Left lung (tissue), 10 donors: ENCODE data around the gene DPYSL3. TPM values are rescaled to one million over a fixed set of nuclear protein-coding genes. Genes with fewer than 3 reads are reported as not detected.

Experiments
- ATAC-seq: fragments of 200-7000 bp; cut with Tn5 transposase; one replicate; pipeline ENCODE4 v1.9.1; 2020; ENCODE audit warnings: moderate library complexity
- DNase-seq, 4 donors: peaks; one replicate each; pipeline ENCODE4 v3.0.0-alpha.2; 2013 to 2020
- H3K27ac ChIP-seq, 2 donors: fragments of 200-600 bp; sonication (generic) in 1 of 2; one replicate each; pipeline versions ENCODE4 v1.5.0 to v1.8.0; 2020 to 2021
- H3K27me3 ChIP-seq, 2 donors: fragments of 200-600 bp; sonication (generic) in 1 of 2; one replicate each; pipeline versions ENCODE4 v1.5.0 to v1.8.0; 2020 to 2021
- H3K36me3 ChIP-seq, 2 donors: fragments of 200-600 bp; sonication (generic) in 1 of 2; one replicate each; pipeline versions ENCODE4 v1.5.0 to v1.8.0; 2020 to 2021
- H3K4me1 ChIP-seq, 2 donors: fragments of 200-600 bp; one replicate each; pipeline ENCODE4 v1.8.0; 2021
- H3K4me3 ChIP-seq, 2 donors: fragments of 200-600 bp; sonication (generic) in 1 of 2; one replicate each; pipeline versions ENCODE4 v1.5.0 to v1.8.0; 2020 to 2021; ENCODE audit warnings: mild to moderate bottlenecking in 1 of 2
- H3K9me3 ChIP-seq, 2 donors: fragments of 200-600 bp; sonication (generic) in 1 of 2; one replicate each; pipeline versions ENCODE4 v1.5.0 to v1.8.0; 2020 to 2021
- intact Hi-C, 2 donors: fragments of 100-400 bp; cut with DNase I; formaldehyde crosslinking; loops; one replicate each; pipeline versions ENCODE4 v1.11.2 to v1.14.2; 2022
- polyA plus RNA-seq, 6 donors: library from polyadenylated mRNA; unstranded; fragments of 120-200 nt; gene quantifications; one replicate each; pipeline ENCODE4 v1.2.1, GENCODE V29; 2013; ENCODE audit not compliant: insufficient read length in 6 of 6
- total RNA-seq, 2 donors: library from RNA; stranded (reverse); fragmentation: NEBNext Ultra II Directional; extraction: Animal tissue kit (Norgen Biotek cat#: 25700); gene quantifications; one replicate each; pipeline ENCODE4 v1.2.1, GENCODE V29; 2021
- TF ChIP-seq, protein P1 (sequence below), 2 donors: fragments of 200-600 bp; sonication (generic) in 1 of 2; IDR thresholded peaks; one replicate each; pipeline versions ENCODE4 v1.5.0 to v1.8.0; 2021; ENCODE audit warnings: antibody characterized with exemption in 2 of 2
- donor health status: DM: no; HTN: yes; CAD: no.
- donor health status: DM: no; HTN: no; CAD: no.

Gene DPYSL3
- total and polyA plus RNA-seq, 8 donors: 64.3 to 94.3 (median 79.0) TPM

DNA sequence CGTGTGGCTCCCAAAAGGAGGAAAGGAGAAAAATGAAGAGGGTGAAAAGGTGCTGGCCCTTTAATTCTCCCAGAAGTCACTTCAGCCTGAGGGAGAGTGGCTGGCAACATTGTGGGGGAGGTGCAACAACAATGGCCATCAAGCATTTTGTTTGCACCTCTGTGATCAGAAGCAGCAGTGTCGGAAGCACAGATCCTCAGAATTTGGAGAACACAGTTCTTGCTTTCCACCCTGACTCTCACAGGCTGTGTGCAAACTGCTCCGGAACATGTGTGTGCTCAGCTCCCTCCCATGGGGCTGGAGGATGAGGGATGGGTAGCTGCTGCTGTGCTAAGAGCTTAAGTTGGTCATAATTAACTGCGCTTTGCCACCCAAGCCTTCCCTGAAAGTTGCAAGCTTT is 127.1 kb downstream of the DPYSL3 start:
- no peaks in the 10 kb centered on the region for H3K27me3 ChIP-seq
- no peak overlapping the region for H3K4me3 ChIP-seq
- no peak overlapping the region for H3K27ac ChIP-seq
- TF ChIP-seq, protein P1, sequence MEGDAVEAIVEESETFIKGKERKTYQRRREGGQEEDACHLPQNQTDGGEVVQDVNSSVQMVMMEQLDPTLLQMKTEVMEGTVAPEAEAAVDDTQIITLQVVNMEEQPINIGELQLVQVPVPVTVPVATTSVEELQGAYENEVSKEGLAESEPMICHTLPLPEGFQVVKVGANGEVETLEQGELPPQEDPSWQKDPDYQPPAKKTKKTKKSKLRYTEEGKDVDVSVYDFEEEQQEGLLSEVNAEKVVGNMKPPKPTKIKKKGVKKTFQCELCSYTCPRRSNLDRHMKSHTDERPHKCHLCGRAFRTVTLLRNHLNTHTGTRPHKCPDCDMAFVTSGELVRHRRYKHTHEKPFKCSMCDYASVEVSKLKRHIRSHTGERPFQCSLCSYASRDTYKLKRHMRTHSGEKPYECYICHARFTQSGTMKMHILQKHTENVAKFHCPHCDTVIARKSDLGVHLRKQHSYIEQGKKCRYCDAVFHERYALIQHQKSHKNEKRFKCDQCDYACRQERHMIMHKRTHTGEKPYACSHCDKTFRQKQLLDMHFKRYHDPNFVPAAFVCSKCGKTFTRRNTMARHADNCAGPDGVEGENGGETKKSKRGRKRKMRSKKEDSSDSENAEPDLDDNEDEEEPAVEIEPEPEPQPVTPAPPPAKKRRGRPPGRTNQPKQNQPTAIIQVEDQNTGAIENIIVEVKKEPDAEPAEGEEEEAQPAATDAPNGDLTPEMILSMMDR (IDR thresholded peaks at IDR 0.05): no peak
- H3K4me1 ChIP-seq: no peaks in the 10 kb centered on the region
- intact Hi-C loops: no loop called here
- H3K9me3 ChIP-seq: peaks cover 0 to 3% of the 10 kb centered on the region in 2 donors
- ATAC-seq (no peak), DNase-seq (no peak)
- no peaks in the 10 kb centered on the region for H3K36me3 ChIP-seq

DNA sequence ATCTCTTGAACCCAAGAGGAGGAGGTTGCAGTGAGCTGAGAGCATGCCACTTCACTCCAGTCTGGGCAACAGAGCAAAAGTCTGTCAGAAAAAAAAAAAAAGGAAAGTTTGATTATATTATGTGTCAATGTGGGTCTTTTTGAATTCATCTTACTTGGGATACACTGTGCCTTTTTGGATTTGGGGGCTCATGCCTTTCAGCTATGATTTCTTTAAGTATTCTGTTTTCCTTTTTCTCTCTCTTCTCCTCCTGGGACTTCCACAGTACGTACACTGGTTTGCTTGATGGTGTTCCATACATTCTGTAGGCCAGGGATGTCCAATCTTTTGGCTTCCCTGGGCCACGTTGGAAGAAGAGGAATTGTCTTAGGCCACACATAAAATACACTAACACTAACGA is 128.3 kb downstream of the DPYSL3 start:
- intact Hi-C loops: no loop called here
- TF ChIP-seq, protein P1 (IDR thresholded peaks at IDR 0.05): no peak
- Histone ChIP-seq H3K36me3 (no peaks in the 10 kb centered on the region), H3K27ac (no peak overlapping the region), H3K27me3 (no peaks in the 10 kb centered on the region), H3K4me1 (no peaks in the 10 kb centered on the region), H3K4me3 (no peak overlapping the region), H3K9me3 (peaks cover 0 to 3% of the 10 kb centered on the region in 2 donors)
- DNase-seq (no peak), ATAC-seq (no peak)

DNA sequence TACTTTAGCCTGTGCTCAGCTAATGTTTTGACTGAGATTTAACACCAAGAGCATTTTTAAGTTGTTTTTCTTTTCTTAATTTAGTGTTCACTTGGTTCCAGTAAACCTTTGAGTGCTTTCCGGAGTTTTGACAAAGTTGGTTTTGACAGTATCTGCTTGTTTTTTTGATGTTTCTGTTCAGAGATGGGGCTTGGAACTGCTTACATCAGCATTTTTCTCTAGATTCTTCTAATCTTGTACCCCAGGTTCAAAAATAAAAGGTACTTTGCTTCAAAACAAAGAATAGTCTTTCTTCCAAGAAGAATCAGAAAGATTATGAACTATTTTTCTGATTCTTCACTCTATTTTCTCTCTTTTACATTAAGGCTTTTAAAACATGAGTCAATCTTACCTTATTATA is 132.2 kb downstream of the DPYSL3 start:
- no peak for DNase-seq
- Histone ChIP-seq H3K27ac (no peak overlapping the region), H3K4me1 (no peaks in the 10 kb centered on the region), H3K9me3 (peaks cover 0 to 3% of the 10 kb centered on the region in 2 donors), H3K36me3 (no peaks in the 10 kb centered on the region), H3K27me3 (no peaks in the 10 kb centered on the region), H3K4me3 (no peak overlapping the region)
- TF ChIP-seq, protein P1 (IDR thresholded peaks at IDR 0.05): no peak
- intact Hi-C loops: loop anchor here in 1 of 2 donors (10.0 kb wide), 1 partner anchor 153 kb away; no protein-coding TSS in a partner anchor
- no peak for ATAC-seq

DNA sequence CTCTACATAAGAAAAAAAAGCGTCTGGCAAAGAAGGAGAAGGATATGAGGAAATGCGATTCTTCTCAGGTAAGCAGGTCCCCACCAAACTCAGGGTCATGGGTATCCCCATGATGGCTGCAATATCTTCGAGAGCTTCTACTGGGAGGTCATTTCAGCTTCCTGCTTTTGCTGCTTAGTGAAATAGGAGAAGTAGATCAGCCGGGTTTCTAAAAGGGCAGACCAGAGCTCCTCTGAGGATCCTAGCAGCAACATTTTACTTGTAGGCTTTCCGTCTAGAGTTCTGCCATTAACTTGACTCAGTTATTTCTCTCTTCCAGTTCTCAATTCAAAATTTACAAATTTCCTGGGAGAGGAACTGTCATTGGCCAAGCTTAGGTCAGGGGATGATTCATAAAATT is 134.7 kb downstream of the DPYSL3 start:
- ATAC-seq (no peak), DNase-seq (no peak)
- no peaks in the 10 kb centered on the region for H3K36me3 ChIP-seq
- H3K4me3 ChIP-seq: no peak overlapping the region
- peaks cover 0 to 3% of the 10 kb centered on the region in 2 donors for H3K9me3 ChIP-seq
- H3K4me1 ChIP-seq: no peaks in the 10 kb centered on the region
- TF ChIP-seq, protein P1 (IDR thresholded peaks at IDR 0.05): no peak
- intact Hi-C loops: loop anchor here in 1 of 2 donors (10.0 kb wide), 1 partner anchor 150 kb away; no protein-coding TSS in a partner anchor
- no peak overlapping the region for H3K27ac ChIP-seq
- H3K27me3 ChIP-seq: no peaks in the 10 kb centered on the region

DNA sequence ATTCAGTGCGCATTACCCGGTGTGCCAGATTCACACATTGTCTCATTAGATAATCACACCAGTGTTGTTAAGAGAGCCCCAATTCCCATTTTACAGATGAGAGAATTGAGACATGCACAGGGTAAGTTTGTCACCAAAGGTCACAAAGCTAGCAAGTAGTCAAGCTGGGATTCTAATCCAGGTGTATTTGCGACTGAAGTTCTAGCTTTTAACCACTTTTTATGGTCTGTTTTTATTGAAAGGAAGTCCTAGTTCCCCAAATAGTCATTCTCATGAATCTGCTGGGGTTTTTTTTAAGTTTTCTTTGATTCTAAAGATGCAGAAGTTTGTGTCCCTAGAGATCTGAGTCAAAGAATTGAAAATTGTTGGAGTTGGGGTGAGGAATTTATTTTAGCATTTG is 136.5 kb downstream of the DPYSL3 start:
- no peak overlapping the region for H3K27ac ChIP-seq
- H3K9me3 ChIP-seq: no peaks in the 10 kb centered on the region
- no peaks in the 10 kb centered on the region for H3K4me1 ChIP-seq
- ATAC-seq (no peak), DNase-seq (no peak)
- no peak overlapping the region for H3K4me3 ChIP-seq
- intact Hi-C loops: loop anchor here in 1 of 2 donors (10.0 kb wide), 1 partner anchor 149 kb away; no protein-coding TSS in a partner anchor
- H3K36me3 ChIP-seq: no peaks in the 10 kb centered on the region
- H3K27me3 ChIP-seq: no peaks in the 10 kb centered on the region
- TF ChIP-seq, protein P1 (IDR thresholded peaks at IDR 0.05): no peak
